ENCODE data around the gene TP53TG5.

TP53TG5 gene

GRCh38 chr20:45346851-45347250, 31.3 kb downstream of the TP53TG5 start:
- DNase-seq (ENCODE audit: low spot score) = no peak
- no peak for FAIRE-seq

- FAIRE-seq (no peak), DNase-seq (ENCODE audit: low spot score) (peak; percentile 53)
Measured at GRCh38 chr20:45346291-45346718, 31.8 kb downstream of the TP53TG5 start.

GRCh38 chr20:45345104-45345936, 32.8 kb downstream of the TP53TG5 start:
- FAIRE-seq (no peak), DNase-seq (ENCODE audit: low spot score) (no peak)

GRCh38 chr20:45344168-45344860, 33.8 kb downstream of the TP53TG5 start:
- DNase-seq (ENCODE audit: low spot score) (peak; percentile 89), FAIRE-seq (peak; percentile 85)

GRCh38 chr20:45343532-45344167, 34.5 kb downstream of the TP53TG5 start:
- no peak for DNase-seq (ENCODE audit: low spot score)
- FAIRE-seq = no peak

DNA sequence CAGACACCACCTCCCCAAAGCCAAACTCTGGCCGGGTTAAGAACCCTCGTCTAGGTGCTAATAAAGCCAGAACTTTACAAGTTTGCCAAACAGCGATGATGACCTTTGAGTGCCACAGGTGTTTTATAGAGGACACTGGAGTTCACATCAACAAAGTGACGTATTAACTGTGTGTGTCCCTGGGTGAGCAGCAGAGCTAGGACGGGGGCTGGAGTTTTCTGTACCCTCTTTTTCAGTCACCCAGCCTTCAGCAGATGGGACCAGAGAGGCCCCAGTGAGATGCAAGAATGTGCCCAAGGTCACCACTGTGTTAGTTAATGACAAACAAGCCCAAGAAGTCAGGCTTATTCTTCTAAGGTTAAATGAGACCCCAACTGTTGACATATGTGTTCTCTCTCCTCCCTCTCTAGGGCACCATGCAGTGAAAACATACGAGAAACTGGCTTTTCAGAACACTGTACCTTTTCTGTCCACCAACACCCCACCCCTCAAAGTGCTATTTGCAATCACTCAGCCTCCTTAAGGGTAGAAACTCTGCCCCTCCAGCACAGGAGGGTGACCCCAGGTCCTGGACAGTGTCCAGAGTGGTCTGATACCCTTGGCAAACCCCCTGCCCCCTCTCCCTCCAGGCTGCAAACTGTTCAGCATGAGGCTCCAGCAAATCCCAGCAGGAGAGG, 35.1 kb downstream of the TP53TG5 start:
- FAIRE-seq = no peak
- DNase-seq (ENCODE audit: low spot score) = no peak

- DNase-seq (ENCODE audit: low spot score) (peak; percentile 72), FAIRE-seq (no peak)
Measured at GRCh38 chr20:45341939-45342854, 35.9 kb downstream of the TP53TG5 start.

GRCh38 chr20:45341579-45341938, 36.6 kb downstream of the TP53TG5 start:
- FAIRE-seq (no peak), DNase-seq (ENCODE audit: low spot score) (no peak)

DNA sequence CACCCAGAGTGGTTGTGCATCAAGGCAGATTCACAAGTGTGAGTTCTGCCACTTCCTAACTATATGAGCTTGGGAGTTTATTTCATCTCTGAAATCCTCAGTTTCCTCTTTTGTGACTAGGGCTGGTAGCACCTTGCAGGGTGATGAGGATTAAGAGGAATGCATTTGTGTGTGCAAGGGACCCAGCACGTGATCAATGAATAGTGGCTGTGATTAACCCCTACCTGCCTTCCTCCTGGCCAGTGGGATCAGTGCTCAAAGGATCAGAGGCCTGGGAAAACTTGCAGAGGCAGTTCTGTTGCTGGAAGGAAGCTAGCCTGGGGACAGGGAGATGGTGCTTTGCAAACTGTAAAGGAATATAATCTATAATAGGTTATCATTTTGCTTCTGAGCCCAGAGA, 37.2 kb downstream of the TP53TG5 start:
- FAIRE-seq (no peak), DNase-seq (ENCODE audit: low spot score) (no peak)

DNA sequence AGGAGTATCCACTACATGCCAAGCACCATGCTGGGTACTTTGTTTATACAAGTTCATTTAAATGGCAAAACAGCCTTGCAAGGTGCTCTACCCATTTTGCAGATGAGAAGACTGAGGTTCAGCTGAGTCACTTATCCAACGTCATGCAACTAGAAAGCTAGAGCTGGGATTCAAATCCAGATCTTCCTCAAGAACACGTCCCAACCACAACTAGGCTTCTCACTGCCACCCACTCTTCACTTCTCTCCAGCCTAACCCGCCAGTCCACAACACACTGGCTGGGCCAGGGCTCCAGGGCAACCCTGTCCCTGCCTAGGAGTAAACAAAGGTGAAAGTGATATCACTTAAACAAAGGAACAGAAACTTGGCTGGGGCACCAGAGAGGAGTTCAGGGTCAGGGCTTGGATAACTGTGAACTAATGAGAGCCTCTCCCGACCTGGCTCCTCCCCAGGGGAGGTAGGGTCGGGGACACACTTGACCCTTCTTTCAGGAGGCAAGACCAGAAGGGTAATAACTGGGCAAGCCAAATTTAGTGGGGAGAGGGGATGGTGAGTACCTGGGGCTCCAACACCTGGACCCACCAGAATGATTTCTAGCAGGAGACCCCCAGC, 37.8 kb downstream of the TP53TG5 start:
- FAIRE-seq (no peak), DNase-seq (ENCODE audit: low spot score) (no peak)

DNA sequence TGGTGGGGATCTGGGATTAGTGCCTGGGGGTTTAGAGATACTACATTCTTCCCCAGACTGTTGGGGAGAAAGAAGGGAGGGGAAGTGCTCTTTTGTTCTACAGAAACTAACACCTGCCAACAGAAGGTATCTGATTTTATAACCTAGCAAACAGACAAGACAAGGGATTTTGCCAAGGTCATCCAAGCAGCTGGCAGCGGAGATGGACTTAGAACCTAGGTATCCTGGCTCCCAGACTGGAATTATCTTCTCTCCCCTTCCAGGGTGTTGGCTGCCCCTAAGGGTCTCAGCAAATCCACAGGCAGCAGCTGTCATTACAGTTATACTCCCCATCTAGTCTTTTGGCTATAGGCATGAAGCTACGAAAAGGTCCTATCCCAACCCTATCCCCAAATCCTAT, 38.3 kb downstream of the TP53TG5 start:
- DNase-seq (ENCODE audit: low spot score) = no peak

DNA sequence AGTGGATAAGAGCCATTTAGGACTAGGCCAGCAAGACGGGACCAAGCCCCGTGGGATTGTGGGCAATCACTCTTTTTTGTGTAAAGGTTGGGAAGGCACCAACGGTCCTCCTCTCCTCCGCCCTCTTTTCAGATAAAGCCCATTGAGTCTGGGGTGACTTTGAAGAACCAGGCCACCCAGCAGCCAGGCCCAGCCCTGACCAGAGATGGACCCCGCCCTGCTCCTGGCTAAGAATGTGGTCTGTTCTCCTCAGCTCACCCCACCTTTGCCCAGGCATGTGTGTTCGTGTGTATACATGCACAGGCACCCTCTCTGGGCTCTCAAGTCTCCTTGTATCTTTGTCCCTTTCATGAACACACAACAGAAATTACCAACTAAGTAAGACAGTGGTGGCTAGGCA, 39.0 kb downstream of the TP53TG5 start:
- DNase-seq (ENCODE audit: low spot score) = no peak
- FAIRE-seq = no peak

More for the DNA sequence above, 38.3 kb downstream of the TP53TG5 start:
- FAIRE-seq = no peak

DNA sequence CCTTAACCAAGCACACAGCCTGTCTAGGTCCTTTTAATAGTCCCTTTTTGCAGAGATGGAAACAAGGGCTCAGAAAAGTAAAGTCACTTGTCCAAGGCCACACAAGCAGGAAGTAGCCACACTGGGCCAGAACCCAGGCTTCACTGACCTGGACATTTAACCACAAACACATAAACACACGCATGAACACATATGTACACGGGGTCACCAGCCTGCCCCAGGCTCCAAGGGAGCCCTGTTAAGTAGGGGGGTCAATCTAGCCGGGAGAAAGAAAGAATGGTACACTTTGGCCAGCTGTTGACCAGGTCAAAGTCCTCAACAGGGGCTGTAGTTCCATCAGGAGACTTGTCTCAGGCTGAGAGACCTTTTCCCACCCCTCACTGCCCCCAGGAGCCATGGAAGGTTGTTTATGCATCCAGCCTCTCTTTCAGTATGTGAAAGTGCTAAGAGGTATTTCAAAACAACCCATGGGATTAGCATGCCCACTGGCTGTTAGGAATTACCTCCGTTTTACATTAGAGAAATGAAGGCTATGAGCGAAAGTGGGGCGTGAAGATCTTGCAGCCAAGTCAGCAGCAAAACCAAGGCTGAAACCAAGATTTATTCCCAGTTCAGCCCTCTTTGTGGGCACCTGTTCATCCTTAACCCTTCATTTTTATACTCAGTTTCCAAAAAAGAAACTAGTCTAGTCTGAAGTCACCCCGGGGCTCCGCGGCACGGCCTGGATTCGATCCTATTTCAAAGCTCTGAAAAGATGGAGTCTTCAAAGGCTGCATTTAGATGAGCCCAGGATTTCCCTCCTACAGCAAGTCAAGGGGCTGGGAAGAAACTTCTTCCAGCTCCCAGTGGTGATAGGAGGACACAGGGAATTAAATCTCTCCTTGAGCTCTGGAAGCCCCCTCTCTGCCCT, 39.7 kb downstream of the TP53TG5 start:
- DNase-seq (ENCODE audit: low spot score) (no peak), FAIRE-seq (no peak)

- DNase-seq (ENCODE audit: low spot score) = peak; percentile 94
- peak; percentile 91 for FAIRE-seq
Measured at GRCh38 chr20:45337367-45338120, 40.6 kb downstream of the TP53TG5 start.

- peak; percentile 96 for DNase-seq (ENCODE audit: low spot score)
- peak; percentile 91 for FAIRE-seq
Measured at GRCh38 chr20:45336530-45337366, 41.4 kb downstream of the TP53TG5 start.

DNA sequence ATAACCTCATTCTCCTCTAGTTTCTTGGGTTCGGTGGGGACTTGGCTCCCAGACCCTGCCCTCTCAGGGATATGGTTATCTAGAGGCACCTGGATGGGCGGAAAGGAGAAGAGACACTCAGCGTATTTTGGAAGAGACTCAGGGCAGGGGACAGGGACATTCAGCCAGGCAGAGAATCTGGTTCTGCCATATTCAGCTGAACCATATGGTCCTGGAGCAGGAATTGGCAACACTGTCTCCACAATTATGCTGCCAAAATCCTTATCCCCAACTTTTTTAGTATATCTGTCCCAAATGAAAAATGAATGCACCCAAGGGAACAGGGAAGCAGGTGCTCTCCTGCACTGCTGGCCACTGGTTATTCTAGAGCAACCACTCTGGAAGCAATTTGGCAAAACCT, 47.6 kb downstream of the TP53TG5 start:
- no peak for FAIRE-seq
- no peak for DNase-seq (ENCODE audit: low spot score)

DNA sequence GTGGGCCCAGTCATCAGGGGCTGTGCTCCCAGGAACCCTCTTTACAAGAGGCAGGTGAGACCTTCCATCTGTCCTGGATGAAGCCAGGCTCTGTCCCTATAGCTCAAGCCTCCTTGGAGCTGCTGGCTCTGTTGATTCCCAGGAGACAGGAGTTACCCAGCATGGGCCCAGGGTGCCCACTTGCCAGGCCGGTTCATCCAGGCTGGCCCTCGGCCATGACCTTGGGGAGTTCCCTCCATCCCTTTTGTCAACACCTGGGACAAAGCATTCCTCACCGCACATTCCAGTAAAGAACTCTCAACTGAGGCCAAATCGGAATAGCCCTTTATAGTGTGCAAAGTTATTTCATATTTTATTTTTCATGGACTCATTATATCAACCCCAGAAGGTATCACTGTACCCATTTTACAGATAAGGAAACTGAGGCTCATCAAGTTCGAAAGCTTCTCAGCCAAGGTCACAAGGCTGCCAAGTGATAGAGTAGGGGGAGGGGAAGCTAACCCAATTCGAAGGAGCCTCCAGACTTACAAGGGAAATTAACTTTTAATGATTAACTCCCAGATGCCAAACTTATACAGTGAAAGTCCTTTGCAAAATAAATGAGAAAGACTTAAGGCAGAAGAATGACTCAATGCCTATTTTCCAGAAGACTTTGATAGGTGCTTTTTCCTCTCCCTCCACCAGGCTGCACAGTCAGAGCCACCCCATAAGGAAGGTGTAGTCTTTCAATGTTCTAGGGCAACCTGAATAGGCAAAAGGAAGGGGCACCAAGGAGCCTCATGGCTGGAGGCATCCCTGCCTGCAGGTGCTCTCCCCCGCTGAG, 48.4 kb downstream of the TP53TG5 start:
- DNase-seq (ENCODE audit: low spot score) (no peak), FAIRE-seq (peak; percentile 30)

Data from RCC 7860 (cell line).